Dermis lymphatic vessel endothelial cell (primary cell): Measurements from ENCODE around the gene TNK2. TPM values are rescaled to one million over a fixed set of nuclear protein-coding genes. Genes with fewer than 3 reads are reported as not detected.

Experiments
- total RNA-seq: library from RNA; depleted of rRNA; stranded (reverse); fragments of >200 nt; gene quantifications from 2 replicates; pipeline ENCODE4 v1.2.1, GENCODE V29; 2014

TNK2 gene
- 12.2 and 12.5 TPM in 2 replicates for total RNA-seq

DNA sequence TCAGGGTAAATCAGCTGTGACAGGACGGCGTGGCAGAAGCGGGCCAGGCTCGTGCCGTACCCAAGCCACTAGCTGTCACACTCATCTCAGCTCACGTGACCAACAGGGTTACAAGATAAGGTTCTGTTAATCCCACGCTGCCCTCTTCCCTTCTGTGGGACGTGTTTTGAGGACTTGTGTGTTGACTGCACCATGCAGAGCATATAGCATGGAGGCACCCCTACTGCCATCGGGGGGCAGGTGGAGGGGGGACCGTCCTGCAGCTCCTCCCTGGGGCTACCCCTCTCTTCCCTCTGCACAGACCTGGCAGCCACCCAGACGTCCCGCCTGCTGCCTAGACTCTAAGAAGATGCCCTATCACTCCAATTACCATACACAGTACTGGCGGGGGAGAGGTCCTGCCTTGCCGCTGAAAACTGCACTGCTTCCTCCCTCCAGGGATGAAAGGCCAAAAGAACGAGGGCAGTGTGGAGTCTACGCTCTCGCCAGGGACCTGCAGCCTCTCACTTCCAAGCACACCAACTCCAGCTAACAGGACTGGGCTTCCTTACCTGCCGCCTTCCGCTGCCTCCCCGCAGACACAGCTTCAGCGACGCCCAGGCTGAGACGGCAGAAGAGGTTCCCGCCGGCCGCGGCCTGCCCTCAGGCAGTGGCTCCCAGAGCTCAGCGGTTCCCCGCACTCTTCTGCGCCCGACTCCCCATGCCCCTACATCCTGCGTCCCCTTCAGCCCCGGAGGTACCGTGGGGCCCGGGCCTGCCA lies at the start of gene TNK2:
TNK2 (minus strand) TSS at position 618 of the 760 bp plus-strand sequence. CDS start 19,963 bp downstream, outside the sequence.

Other genes with a start within 250 kb of the TNK2 start
- 0.11 and 0.34 TPM in 2 replicates for gene MUC20, start 187.6 kb downstream of the TNK2 start, total RNA-seq
- not detected in 2 replicates for gene MUC4, start 96.6 kb downstream of the TNK2 start, total RNA-seq
- gene TFRC, start 173.5 kb upstream of the TNK2 start, total RNA-seq: 101 and 134 TPM in 2 replicates